Heart left ventricle (tissue), 16 donors: ENCODE measurements around the gene CEP170B. TPM values are rescaled to one million over a fixed set of nuclear protein-coding genes. Genes with fewer than 3 reads are reported as not detected.

ENCODE experiments used
- ATAC-seq, 4 donors: fragments of 200-7000 bp; cut with Tn5 transposase; one replicate each; pipeline ENCODE4 v1.9.1; 2020 to 2022; ENCODE audit warnings: moderate library complexity in 4 of 4, mild to moderate bottlenecking in 3 of 4, moderate number of reproducible peaks in 1 of 4
- DNase-seq, 5 donors: peaks; one replicate each; pipeline ENCODE4 v3.0.0-alpha.2; 2020
- H3K27ac ChIP-seq, 12 donors: fragments of 200-600 bp; sonication (generic) in 4 of 12; one replicate each; pipeline versions ENCODE4 v1.5.0 to v1.8.0; 2016 to 2022; ENCODE audit warnings: mild to moderate bottlenecking in 2 of 12
- H3K27me3 ChIP-seq, 9 donors: fragments of 200-600 bp; sonication (generic) in 2 of 9; one replicate each; pipeline versions ENCODE4 v1.5.1 to v1.8.0; 2016 to 2022; ENCODE audit warnings: mild to moderate bottlenecking in 3 of 9
- H3K36me3 ChIP-seq, 9 donors: fragments of 200-600 bp; sonication (generic) in 2 of 9; one replicate each; pipeline versions ENCODE4 v1.5.0 to v1.8.0; 2018 to 2022; ENCODE audit warnings: mild to moderate bottlenecking in 2 of 9
- H3K4me1 ChIP-seq, 12 donors: fragments of 200-600 bp; sonication (generic) in 4 of 12; one replicate each; pipeline versions ENCODE4 v1.5.0 to v1.8.0; 2016 to 2022; ENCODE audit warnings: mild to moderate bottlenecking in 3 of 12
- H3K4me3 ChIP-seq, 12 donors: fragments of 200-600 bp; sonication (generic) in 4 of 12; one replicate each; pipeline versions ENCODE4 v1.5.0 to v1.8.0; 2017 to 2022; ENCODE audit warnings: mild to moderate bottlenecking in 9 of 12, moderate library complexity in 4 of 12
- H3K9me3 ChIP-seq, 12 donors: fragments of 200-600 bp; sonication (generic) in 4 of 12; one replicate each; pipeline versions ENCODE4 v1.5.0 to v1.8.0; 2016 to 2022; ENCODE audit warnings: mild to moderate bottlenecking in 1 of 12
- POLR2A ChIP-seq, 2 donors: fragments of 450-650 bp; IDR thresholded peaks; one replicate each; pipeline ENCODE4 v1.6.1; 2017; ENCODE audit warnings: antibody characterized with exemption in 2 of 2, mild to moderate bottlenecking in 2 of 2, moderate library complexity in 2 of 2
- WGBS, 4 donors: extraction: QIAGEN DNeasy Blood & Tissue Kit in 2 of 4; methylation state at CpG; one replicate each; pipeline versions ENCODE4 v1.1.5 to v1.1.7; 2013 to 2018; 5-methylcytosine and 5-hydroxymethylcytosine counted together
- intact Hi-C, 10 donors: fragments of 100-400 bp; cut with DNase I; formaldehyde crosslinking; loops; one replicate each; pipeline versions ENCODE4 v1.11.1 to v1.14.2; 2022
- polyA plus RNA-seq, 2 donors: library from polyadenylated mRNA; stranded (reverse); fragments of 200-250 nt; gene quantifications; one replicate each; pipeline ENCODE4 v1.2.3, GENCODE V29; 2013
- total RNA-seq, 9 donors: library from RNA; depleted of rRNA in 2 of 9; stranded (reverse); fragments of >200 nt in 2 of 9; fragmentation: NEBNext Ultra II Directional in 3 of 9; extraction: Animal tissue kit (Norgen Biotek cat#: 25700) in 3 of 9; gene quantifications; one replicate each; pipeline versions ENCODE4 v1.1.0 to v1.2.4, GENCODE V29; 2016 to 2023
- TF ChIP-seq, protein P1 (sequence below), 12 donors: fragments of 200-600 bp; sonication (generic) in 4 of 12; IDR thresholded peaks; one replicate each; pipeline versions ENCODE4 v1.5.0 to v1.8.0; 2018 to 2022; ENCODE audit warnings: antibody characterized with exemption in 12 of 12, mild to moderate bottlenecking in 5 of 12
- donor health status: ischemic (EF 13 %, LVEDD 7.1; RV severe dilation, severe dysfunction).
- donor health status: healthy with polysubstance abuse.
- donor health status: DM: no; HTN: yes; CAD: no.
- donor health status: DM: no; HTN: no; CAD: no.
- donor health status: ischemic (EF 25% LVEDD 6.9; RV normal size, moderate dysfunction).
- donor health status: ischemic (EF 25% LVEDD 5.7; RV mildly dilated, moderate dysfunction).
- donor health status: healthy.
- donor health status: DM: yes; HTN: yes; CAD: no.
- donor health status: ischemic (EF 35%, LVEDD 5.7; RV mildly dilated, moderate dysfunction).
- donor health status: nonischemic (EF 11% LVEDD 7.7; RV severe dilation, severe dysfunction).
- donor health status: DM: yes; HTN: yes; CAD: no.
- donor health status: PGD.
- donor health status: ischemic (EF 29% LVEDD 5.4; RV normal size, mild dysfunction).
- donor health status: nonischemic (EF 23%, LVEDD 6.1; RV moderate dilation, normal function).

Gene CEP170B
- total and polyA plus RNA-seq, 11 donors, result 7.5 to 21.9 (median 12.5) TPM

DNA sequence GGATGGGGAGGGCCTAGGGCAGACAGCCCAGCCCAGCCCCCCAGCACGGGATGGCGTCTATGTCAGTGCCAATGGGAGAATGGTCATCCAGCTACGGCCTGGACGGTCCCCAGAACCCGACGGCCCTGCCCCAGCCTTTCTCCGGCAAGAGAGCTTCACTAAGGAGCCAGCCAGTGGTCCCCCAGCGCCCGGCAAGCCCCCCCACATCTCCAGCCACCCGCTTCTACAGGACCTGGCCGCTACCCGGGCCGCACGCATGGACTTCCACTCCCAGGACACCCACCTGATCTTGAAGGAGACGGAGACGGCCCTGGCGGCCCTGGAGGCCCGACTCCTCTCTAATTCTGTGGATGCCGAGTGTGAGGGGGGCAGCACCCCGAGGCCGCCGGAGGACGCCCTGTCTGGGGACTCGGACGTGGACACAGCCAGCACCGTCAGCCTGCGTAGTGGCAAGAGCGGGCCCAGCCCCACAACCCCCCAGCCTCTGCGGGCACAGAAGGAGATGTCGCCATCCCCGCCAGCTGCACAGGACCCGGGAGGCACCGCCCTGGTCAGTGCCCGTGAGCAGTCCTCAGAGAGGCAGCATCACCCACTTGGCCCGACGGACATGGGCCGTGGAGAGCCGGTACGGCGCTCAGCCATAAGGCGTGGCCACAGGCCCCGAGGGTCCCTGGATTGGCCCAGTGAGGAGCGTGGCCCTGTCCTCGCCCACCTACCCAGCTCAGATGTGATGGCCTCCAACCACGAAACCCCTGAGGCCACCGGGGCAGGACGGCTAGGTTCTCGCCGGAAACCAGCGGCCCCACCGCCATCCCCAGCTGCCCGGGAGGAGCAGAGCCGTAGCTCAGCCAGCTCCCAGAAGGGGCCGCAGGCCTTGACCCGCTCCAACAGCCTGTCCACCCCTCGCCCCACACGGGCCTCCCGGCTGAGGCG, 21.9 kb downstream of the CEP170B start:
- 94 to 96% (median 95%) methylated on average over 34 to 59 of the region's 59 CpGs for WGBS, 4 donors
- Histone ChIP-seq H3K4me3 (no peak overlapping the region), H3K27ac (no peak overlapping the region), H3K9me3 (no peaks in the 10 kb centered on the region), H3K4me1 (peaks cover 0 to 1% (median 0%) of the 10 kb centered on the region in 12 donors), H3K36me3 (peaks cover 0 to 44% (median 12%) of the 10 kb centered on the region in 9 donors), H3K27me3 (no peaks in the 10 kb centered on the region)
- ATAC-seq, result no peak
- no peak for TF ChIP-seq POLR2A (IDR thresholded peaks at IDR 0.05)
- TF ChIP-seq, protein P1, sequence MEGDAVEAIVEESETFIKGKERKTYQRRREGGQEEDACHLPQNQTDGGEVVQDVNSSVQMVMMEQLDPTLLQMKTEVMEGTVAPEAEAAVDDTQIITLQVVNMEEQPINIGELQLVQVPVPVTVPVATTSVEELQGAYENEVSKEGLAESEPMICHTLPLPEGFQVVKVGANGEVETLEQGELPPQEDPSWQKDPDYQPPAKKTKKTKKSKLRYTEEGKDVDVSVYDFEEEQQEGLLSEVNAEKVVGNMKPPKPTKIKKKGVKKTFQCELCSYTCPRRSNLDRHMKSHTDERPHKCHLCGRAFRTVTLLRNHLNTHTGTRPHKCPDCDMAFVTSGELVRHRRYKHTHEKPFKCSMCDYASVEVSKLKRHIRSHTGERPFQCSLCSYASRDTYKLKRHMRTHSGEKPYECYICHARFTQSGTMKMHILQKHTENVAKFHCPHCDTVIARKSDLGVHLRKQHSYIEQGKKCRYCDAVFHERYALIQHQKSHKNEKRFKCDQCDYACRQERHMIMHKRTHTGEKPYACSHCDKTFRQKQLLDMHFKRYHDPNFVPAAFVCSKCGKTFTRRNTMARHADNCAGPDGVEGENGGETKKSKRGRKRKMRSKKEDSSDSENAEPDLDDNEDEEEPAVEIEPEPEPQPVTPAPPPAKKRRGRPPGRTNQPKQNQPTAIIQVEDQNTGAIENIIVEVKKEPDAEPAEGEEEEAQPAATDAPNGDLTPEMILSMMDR (IDR thresholded peaks at IDR 0.05), result no peak
- DNase-seq, result peak in 3 of 5 donors; percentile 9 to 64 (median 26)
- intact Hi-C loops, result no loop called here

DNA sequence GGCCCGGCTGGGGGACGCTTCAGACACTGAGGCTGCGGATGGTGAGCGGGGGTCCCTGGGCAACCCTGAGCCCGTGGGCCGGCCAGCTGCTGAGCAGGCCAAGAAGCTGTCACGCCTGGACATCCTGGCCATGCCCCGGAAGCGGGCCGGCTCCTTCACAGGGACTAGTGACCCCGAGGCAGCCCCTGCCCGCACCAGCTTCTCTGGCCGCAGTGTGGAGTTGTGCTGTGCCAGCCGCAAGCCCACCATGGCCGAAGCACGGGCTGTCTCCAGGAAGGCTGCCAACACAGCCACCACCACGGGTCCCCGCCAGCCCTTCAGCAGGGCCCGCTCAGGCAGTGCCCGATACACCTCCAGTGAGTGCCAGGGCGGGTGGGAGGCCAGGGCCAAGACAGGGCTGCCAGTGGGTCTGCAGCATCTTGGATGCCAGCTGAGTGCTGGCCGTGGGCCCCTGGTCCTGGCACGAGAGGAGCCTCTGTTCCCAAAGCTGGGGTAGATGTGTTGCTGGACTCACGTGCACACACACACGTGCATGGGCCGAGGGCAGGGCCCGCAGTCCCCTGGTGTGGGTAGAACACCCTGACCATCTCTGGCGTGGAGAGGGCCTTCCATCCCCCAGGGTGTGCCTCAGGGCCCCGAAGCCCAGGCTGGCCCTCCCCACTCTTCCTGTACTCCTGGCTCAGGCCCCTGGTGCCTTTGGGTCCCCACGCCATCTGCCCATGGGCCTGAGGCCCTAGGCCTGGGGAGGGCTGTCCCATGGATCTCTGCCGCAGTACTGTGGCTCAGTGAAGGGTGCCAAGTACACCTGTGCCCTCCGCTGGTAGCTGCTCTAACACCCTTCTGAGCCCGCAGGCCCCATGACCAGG, 22.8 kb downstream of the CEP170B start:
- Histone ChIP-seq H3K4me1 (no peaks in the 10 kb centered on the region), H3K27me3 (no peaks in the 10 kb centered on the region), H3K27ac (no peak overlapping the region), H3K9me3 (no peaks in the 10 kb centered on the region), H3K4me3 (no peak overlapping the region), H3K36me3 (peaks cover 0 to 44% (median 12%) of the 10 kb centered on the region in 9 donors)
- WGBS, 4 donors, result 93 to 94% (median 93%) methylated on average over 14 to 33 of the region's 33 CpGs
- TF ChIP-seq, protein P1 (IDR thresholded peaks at IDR 0.05), result no peak
- TF ChIP-seq POLR2A (IDR thresholded peaks at IDR 0.05), result no peak
- DNase-seq, result peak in 3 of 5 donors; percentile 10 to 55 (median 25)
- no peak for ATAC-seq
- intact Hi-C loops, result no loop called here

DNA sequence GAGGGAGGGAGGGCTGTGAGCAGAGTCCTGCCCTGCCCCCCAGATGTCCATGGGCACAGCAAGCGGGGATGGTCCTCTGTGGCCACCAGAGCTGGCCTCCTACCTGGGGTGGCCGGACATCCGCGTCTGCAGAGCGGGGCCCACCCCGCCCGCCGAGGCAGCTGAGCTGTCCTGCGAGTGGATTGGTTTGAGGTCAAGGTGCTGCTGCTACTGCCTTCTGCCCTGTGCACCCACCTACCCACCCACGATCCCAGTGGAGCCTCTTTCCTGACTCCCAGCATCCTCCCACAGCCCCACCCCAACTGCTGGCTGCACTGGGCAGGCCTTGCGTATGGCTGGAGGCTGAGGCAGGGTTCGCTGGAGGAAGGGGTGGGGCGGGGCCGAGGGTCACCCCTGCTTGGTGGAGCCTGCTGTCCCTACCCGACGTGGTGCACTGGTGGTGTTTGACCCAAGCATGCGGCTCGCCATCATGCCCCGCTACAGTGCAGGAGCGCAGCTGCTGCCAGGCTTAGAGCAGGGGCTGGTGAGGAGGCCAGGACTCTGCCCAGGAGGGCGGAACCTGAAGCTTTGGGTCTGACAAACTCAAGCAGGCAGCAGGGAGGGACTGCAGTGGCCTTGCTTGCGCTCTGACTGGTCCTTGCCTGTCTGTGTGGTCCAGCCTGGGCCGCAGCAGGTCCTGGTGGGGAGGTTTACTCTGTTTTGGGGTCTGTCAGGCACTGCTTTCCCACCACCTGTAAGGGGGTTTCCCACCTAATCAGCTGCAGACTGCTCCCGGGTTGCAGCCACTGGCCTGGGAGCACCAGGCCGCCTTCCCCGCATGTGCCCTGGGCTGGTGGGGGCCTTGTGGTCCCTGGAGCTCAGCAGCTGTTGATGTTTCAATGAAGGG, 23.7 kb downstream of the CEP170B start:
- Histone ChIP-seq H3K27me3 (no peaks in the 10 kb centered on the region), H3K36me3 (peaks cover 0 to 40% (median 8%) of the 10 kb centered on the region in 9 donors), H3K4me3 (no peak overlapping the region), H3K9me3 (no peaks in the 10 kb centered on the region), H3K27ac (no peak overlapping the region), H3K4me1 (no peaks in the 10 kb centered on the region)
- ATAC-seq, result no peak
- TF ChIP-seq POLR2A (IDR thresholded peaks at IDR 0.05), result no peak
- TF ChIP-seq, protein P1 (IDR thresholded peaks at IDR 0.05), result no peak
- WGBS, 4 donors, result 87 to 96% (median 92%) methylated on average over 8 to 26 of the region's 26 CpGs
- DNase-seq, result peak in 3 of 5 donors; percentile 23 to 59 (median 26)
- intact Hi-C loops, result no loop called here
